Measurements from ENCODE around the gene ERCC4.

DNA sequence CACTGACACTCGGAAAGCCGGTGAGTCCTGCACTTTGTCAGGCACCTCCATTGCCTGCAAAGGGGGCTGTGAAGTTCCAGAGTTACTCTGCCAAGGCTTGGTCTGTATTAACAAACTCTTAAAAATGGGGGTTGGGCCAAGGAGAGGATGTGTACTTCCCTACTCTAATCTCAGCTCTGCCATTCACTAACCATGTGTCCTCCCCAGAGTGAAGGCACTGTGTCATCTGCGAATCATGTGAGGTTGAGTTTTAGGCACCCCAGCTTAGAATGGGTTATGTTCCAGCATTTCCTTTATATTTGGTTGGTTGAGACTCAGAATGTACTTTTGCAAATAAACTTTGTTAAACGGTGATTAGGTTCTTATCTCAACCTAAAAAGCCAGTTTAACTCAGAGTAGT, 24.9 kb downstream of the ERCC4 start:
- TF ChIP-seq, protein P1, sequence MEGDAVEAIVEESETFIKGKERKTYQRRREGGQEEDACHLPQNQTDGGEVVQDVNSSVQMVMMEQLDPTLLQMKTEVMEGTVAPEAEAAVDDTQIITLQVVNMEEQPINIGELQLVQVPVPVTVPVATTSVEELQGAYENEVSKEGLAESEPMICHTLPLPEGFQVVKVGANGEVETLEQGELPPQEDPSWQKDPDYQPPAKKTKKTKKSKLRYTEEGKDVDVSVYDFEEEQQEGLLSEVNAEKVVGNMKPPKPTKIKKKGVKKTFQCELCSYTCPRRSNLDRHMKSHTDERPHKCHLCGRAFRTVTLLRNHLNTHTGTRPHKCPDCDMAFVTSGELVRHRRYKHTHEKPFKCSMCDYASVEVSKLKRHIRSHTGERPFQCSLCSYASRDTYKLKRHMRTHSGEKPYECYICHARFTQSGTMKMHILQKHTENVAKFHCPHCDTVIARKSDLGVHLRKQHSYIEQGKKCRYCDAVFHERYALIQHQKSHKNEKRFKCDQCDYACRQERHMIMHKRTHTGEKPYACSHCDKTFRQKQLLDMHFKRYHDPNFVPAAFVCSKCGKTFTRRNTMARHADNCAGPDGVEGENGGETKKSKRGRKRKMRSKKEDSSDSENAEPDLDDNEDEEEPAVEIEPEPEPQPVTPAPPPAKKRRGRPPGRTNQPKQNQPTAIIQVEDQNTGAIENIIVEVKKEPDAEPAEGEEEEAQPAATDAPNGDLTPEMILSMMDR (IDR thresholded peaks at IDR 0.05) = no peak
- TF ChIP-seq EZH2 (IDR thresholded peaks at IDR 0.05) = no peak
- TF ChIP-seq EZH2phosphoT487 (IDR thresholded peaks at IDR 0.05) = no peak

Data from neural progenitor cell (in vitro differentiated cells).